ENCODE measurements around the gene BACE2.
"Not testable (repeated sequence)": the region's sequence is repeated elsewhere in the genome, so short reads cannot be mapped to it uniquely, and the experiment has no call there.

BACE2 gene

DNA sequence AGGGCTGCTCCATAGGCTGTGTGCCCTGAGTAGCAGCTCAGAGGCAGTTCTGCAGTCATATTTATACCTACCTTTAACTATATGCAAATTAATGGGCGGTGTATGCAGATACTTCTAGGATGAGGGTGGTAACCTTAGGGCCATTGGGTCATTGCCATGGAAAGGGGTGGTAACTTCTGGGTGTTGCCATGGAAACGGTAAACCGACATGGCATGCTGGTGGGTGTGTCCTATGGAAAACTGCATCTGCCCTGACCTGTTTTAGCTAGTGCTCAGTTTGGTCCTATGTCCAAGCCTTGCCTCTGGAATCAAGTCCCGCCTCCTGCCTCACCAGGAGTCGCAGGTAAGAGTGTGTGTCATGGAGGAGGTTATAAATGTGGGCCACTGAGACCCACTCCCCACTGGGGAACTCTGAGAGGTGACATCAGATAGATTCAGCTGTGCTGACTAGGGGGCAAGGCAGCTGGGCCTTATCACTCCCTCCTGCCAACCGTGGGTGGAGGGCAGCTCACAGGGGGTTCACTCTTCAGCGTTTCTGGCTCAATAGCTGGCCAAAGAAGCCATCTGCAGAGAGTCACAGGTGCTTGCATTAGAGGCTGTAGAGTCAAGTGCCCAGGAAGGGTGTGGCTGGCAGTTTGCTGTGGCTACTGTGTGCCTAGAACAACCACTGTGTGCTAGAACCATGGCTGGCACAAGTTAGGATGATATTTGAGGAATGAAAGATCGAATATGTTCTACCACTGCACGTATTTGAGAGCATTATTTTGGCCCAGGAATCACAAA, 19.0 kb downstream of the BACE2 start:
- DNase-seq: no peak

GRCh38 chr21:41187537-41188025, 19.6 kb downstream of the BACE2 start:
- DNase-seq: no peak

DNA sequence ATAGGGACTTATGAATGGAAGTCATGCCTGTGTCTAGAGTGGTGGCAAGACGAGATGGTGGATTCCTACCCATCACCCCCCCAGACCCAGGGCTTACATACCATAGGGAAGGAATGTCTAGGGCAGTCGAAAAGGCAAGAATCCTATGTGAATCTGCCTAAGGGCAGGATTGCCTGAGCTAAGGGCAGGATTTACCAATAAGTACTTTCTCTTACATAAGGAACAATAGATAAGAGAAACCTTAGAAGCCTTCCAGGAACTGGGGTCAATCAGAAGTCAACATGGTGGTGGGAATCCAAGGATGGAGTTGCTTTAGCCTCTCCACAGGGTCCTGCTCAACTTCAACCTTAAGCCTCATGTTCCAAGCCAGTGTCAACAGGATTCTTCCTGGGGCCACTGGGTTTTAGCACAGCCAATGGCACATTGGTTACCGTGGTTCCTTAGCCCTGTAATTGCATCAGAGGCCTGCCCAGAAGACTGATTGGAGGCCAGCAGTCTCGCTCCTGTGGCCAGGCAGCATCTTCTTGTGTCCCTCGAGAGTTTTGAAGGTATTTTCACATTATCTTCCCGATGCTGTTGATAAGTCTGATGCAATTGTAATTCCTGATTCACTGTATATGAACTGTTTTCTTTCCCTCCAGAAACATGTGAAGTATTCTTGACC, 20.7 kb downstream of the BACE2 start:
- DNase-seq: no peak

GRCh38 chr21:41189150-41189745, 21.3 kb downstream of the BACE2 start:
- no peak for DNase-seq

- DNase-seq: not testable (repeated sequence)
Observed at GRCh38 chr21:41192552-41192951, 24.6 kb downstream of the BACE2 start.

GRCh38 chr21:41195311-41195710, 27.4 kb downstream of the BACE2 start:
- DNase-seq: no peak

DNA sequence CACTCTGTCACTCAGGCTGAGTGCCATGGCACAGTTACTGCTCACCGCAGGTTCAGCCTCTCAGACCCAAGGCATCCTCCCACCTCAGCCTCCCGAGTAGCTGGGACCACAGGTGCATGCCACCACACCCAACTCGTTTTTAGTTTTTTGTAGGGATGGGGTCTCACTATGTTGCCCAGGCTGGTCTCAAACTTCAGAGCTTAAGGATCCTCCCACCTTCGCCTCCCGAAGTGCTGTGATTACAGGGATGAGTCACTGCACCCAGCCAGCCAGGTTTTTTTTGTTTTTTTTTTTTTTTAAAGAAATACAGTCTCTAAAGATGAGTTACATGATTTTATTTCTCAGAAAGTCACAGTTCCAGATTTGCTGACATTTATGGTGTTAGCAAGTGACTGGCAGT, 29.0 kb downstream of the BACE2 start:
- DNase-seq: no peak

- DNase-seq: no peak
Observed at GRCh38 chr21:41197582-41197981, 29.6 kb downstream of the BACE2 start.

DNA sequence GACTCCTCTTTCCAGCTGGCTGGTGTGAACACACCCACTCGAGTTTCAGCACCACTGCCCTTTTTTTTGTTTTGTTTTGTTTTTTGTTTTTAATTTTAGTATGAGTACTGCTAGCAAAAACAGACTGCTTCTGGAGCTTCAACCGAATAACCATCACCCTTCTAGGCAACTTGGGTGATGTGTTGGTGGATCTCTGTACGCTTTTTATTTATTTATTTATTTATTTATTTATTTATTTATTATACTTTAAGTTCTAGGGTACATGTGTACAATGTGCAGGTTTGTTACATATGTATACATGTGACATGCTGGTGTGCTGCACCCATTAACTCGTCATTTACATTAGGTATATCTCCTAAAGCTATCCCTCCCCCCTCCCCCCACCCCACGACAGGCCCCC, 30.7 kb downstream of the BACE2 start:
- DNase-seq: not testable (repeated sequence)

GRCh38 chr21:41199123-41199522, 31.2 kb downstream of the BACE2 start:
- no peak for DNase-seq

- no peak for DNase-seq
Observed at GRCh38 chr21:41199588-41199987, 31.6 kb downstream of the BACE2 start.

GRCh38 chr21:41201385-41201784, 33.4 kb downstream of the BACE2 start:
- DNase-seq: no peak

GRCh38 chr21:41204736-41205135, 36.8 kb downstream of the BACE2 start:
- no peak for DNase-seq

- DNase-seq: no peak
Observed at GRCh38 chr21:41207401-41208375, 39.7 kb downstream of the BACE2 start.

DNA sequence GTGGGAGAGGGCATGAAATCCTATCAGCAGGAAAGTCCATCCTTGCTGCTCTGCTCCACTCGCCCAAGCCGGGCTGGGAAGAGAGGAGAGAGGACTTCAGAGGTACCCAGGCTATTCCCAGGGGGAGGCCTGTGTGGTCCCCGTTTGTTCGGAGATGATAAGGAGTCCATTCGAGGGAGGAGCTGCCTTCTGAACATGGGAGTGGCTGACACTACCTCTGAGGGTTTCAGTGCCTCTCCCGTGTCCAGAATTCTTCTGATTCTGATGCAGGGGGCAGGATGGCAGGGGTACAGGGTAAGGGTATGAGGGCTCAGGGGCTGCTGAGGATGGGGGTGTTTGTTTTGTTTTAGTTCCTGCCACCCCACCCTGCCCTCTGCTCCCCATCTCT, 40.4 kb downstream of the BACE2 start:
- DNase-seq: no peak

- DNase-seq: no peak
Observed at GRCh38 chr21:41209016-41209619, 41.2 kb downstream of the BACE2 start.

DNA sequence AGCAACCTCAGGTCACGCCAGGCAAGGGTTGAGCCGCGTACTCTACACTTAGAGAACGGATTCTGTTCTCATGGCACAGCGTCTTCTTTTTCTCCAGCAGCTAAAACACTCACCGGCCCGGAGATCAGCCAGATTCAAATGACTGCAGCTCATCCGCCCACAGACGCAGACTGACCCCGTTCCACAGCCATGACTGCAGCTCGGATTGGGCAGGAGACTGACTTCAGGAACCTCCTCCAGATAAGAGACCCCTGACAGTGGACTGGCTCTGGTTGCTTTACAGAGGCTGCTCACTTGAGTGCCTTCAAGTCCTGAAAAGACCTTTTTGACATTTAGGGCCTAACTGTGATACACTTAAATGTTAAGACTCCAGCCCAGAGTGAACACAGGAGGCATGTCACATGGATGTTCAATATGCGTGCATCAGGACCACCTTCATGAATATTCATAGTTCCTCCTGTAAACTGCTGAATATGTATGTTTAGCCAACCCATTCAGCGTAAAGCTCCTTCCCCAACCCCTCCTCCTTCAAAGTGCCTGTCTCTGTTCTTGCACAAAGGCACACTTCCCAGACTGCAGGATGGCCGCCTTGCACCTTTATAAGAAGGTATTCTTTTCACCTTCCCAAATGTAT, 42.6 kb downstream of the BACE2 start:
- no peak for DNase-seq

- DNase-seq: no peak
Observed at GRCh38 chr21:41211060-41211805, 43.3 kb downstream of the BACE2 start.

- DNase-seq: no peak
Observed at GRCh38 chr21:41213021-41213420, 45.1 kb downstream of the BACE2 start.

- no peak for DNase-seq
Observed at GRCh38 chr21:41215856-41216408, 48.0 kb downstream of the BACE2 start.

DNA sequence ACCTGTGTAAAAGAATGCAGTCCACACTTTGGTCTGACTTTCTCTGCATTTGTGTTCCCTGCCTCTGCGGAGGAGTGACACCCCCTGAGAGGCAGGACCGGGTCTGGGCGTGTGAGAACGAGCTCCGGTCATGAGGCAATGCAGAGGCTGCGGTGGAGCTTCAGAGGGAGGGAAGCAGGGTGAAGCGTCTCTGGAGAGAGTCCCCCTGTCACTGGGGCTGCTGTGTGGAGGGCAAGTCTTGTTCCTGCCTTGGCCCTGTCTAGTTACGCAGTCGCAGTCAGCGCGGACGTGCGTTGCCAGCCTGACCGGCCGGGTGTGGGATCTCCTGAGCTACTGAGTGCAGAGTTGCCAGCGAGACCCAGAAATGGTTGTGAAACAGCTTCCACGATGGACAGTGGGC, 48.5 kb downstream of the BACE2 start:
- DNase-seq: no peak
